HG03139 (cell line): ENCODE results near the gene TOM1L2.

Experiments
- ATAC-seq: cut with Tn5 transposase; IDR thresholded peaks from one replicate; pipeline ENCODE4 v1.9.1; 2021; ENCODE audit not compliant: unreplicated experiment

TOM1L2 gene

GRCh38 chr17:17851103-17852002 is 120.8 kb downstream of the TOM1L2 start:
- ATAC-seq, result no peak

GRCh38 chr17:17849845-17850373 is 122.3 kb downstream of the TOM1L2 start:
- no peak for ATAC-seq

- no peak for ATAC-seq
These were observed 122.9 kb downstream of the TOM1L2 start for GRCh38 chr17:17849147-17849820.

GRCh38 chr17:17848311-17849082 is 123.7 kb downstream of the TOM1L2 start:
- ATAC-seq, result no peak

DNA sequence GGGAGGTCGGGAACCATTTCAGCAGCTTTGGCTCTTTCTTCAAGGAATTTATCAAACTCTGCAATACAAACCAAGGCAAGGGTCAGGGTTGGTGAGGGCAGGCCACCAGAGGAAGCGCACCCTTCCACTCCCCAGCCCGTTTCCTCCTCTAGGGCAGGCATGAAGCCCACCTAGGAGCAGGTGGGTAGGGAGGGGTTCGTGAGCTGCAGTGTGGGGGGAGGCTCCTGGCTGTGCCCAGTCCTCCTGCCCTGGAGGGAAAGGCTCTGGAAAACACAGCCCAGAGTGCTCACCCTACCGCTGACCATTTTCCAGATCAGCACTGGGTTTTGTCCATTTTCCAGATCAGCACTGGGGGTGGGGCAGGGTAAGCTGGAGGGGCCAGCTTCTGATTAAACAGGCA is 124.5 kb downstream of the TOM1L2 start:
- ATAC-seq, result no peak

DNA sequence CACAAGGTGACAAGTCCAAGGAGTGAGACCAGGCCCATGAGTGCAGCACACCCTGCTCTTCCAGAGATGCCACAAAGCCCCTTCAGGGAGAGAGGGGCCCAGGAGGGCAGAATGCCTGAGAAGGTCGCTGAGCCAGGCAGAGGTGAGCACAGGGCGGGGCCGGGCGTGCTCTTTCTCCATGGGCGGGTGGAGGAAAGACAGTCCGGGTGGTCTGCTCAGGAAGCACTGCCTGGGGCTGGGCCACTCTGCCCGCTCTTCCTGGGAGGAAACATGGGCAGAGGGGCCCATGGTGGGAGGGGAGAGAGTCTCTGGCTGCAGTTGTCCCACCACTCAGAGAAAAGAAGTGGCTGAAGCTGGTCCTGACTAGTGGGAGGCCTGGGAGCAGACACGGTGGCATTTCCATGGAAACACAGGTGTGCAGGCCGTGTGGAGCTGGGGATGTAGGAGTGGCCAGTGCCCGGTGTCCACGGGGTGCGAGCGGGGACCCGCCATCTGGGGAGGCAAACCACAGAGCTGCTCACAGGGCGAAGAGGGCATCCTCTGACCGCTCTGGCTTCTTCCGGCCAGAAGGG is 125.0 kb downstream of the TOM1L2 start:
- no peak for ATAC-seq

GRCh38 chr17:17846645-17847044 is 125.6 kb downstream of the TOM1L2 start:
- no peak for ATAC-seq

GRCh38 chr17:17846003-17846402 is 126.2 kb downstream of the TOM1L2 start:
- no peak for ATAC-seq

DNA sequence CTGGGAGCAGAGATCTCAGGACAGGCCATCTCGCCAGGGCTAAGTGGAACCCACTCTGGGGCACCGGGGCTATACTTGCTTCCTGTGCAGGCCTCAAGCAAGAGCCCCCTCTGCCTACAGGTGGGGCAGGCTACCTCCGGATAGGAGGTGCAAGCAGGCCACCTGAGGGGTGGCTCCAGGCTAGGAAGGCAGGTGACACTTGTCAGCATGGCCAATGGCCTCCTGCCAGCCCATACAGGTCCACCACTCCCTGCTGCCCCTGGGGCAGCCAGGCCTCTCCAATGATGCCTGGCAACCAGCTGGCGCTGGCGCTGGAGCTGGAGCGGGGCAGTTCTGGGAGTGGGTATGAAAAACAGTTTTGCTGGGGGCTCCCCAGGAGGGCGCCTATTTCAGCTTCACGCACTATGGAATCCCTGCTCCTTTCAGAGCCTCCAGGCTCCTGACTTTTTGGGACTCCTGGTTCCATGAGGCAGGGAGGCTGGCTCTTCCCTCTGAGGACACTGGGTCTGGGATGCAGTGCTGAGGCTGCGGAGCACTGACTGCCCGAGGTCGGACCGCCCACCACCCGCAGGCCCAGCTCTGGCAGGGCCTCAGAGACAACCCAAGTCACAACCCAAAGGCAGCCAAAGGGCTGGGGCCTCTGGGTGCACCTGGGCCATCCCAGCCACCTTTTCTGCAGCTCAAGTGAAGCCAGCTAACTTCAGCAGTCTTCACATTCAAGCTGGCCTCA is 127.0 kb downstream of the TOM1L2 start:
- no peak for ATAC-seq

DNA sequence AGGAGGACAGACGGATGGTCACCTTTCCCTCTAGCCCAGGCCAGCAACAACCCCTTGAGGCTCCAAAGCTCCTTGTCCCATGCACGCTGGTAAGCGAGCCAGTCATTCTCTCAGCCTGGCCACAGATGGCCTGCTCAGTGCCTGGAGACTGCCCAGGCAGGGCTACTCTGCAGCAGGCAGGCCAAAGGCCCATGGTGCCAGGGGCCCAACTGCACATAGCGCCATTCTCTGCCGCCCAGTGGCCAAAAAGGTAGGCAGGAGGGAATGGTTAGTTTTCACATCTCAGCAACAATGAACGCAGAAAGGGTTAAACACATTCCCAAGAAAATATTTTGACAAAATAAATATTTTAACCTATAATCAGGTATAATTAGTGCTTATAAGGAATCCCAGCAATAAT is 127.7 kb downstream of the TOM1L2 start:
- no peak for ATAC-seq

GRCh38 chr17:17844079-17844478 is 128.1 kb downstream of the TOM1L2 start:
- ATAC-seq, result no peak

GRCh38 chr17:17843096-17843495 is 129.1 kb downstream of the TOM1L2 start:
- no peak for ATAC-seq

GRCh38 chr17:17842111-17842876 is 129.9 kb downstream of the TOM1L2 start:
- no peak for ATAC-seq

DNA sequence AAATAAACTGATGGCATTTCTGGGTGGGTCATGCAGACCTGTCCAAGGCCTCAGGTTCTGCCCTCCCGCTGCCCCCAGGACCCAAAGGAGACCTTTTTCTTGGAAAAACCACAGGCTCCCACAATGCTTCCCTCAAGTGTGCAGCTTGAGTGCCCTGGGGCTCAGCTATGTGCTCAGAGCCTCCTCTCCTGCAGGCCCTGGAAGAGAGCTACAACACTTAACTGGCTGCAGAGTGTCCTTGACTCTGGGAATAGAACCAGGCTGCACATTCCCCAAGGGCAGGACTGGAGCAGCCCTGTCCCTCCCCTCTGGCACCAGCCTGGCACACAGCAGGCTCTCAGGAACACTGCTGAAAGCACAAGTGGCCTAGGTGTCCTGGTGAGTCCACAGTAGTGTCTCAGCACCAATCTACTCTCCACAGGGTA is 130.6 kb downstream of the TOM1L2 start:
- ATAC-seq, result no peak

- no peak for ATAC-seq
These were observed 131.2 kb downstream of the TOM1L2 start for GRCh38 chr17:17840751-17841591.

- ATAC-seq, result peak; percentile 49
These were observed 132.2 kb downstream of the TOM1L2 start for GRCh38 chr17:17839791-17840707.
